Measurements from ENCODE around the gene CALCOCO2.

GRCh38 chr17:48893646-48894508 is 63.0 kb downstream of the CALCOCO2 start:
- TF ChIP-seq CTCF (IDR thresholded peaks at IDR 0.05; ENCODE audit: low read depth, low read length, poor library complexity, severe bottlenecking) (no peak), EZH2phosphoT487 (IDR thresholded peaks at IDR 0.05; ENCODE audit: borderline replicate concordance, low read length) (no peak)
